Measurements from ENCODE around the gene SSBP2.
"Not testable (repeated sequence)": the region's sequence is repeated elsewhere in the genome, so short reads cannot be mapped to it uniquely, and the experiment has no call there.

Gene SSBP2

GRCh38 chr5:81601919-81602318, 149.0 kb downstream of the SSBP2 start:
- no peak for TF ChIP-seq CTCF (conservative IDR thresholded peaks at IDR 0.05; ENCODE audit: control insufficient read depth, insufficient read depth, low read depth, low read length)
- no peak overlapping the region for H3K4me3 ChIP-seq (ENCODE audit: control insufficient read depth, low read depth, low read length)
- DNase-seq (ENCODE audit: low read depth), result peak; percentile 15

- not testable (repeated sequence) for H3K4me3 ChIP-seq (ENCODE audit: control insufficient read depth, low read depth, low read length); DNase-seq (ENCODE audit: low read depth)
These were observed 158.8 kb downstream of the SSBP2 start for GRCh38 chr5:81592085-81592484.

GRCh38 chr5:81590498-81591384, 160.2 kb downstream of the SSBP2 start:
- TF ChIP-seq CTCF (conservative IDR thresholded peaks at IDR 0.05; ENCODE audit: control insufficient read depth, insufficient read depth, low read depth, low read length), result no peak

GRCh38 chr5:81579262-81579924, 171.5 kb downstream of the SSBP2 start:
- no peak overlapping the region for H3K4me3 ChIP-seq (ENCODE audit: control insufficient read depth, low read depth, low read length)
- peak; percentile 30 for DNase-seq (ENCODE audit: low read depth)
- no peak for TF ChIP-seq CTCF (conservative IDR thresholded peaks at IDR 0.05; ENCODE audit: control insufficient read depth, insufficient read depth, low read depth, low read length)

More at GRCh38 chr5:81590498-81591384, 160.2 kb downstream of the SSBP2 start:
- H3K4me3 ChIP-seq (ENCODE audit: control insufficient read depth, low read depth, low read length), result no peak overlapping the region
- DNase-seq (ENCODE audit: low read depth), result no peak

- no peak overlapping the region for H3K4me3 ChIP-seq (ENCODE audit: control insufficient read depth, low read depth, low read length)
- TF ChIP-seq CTCF (conservative IDR thresholded peaks at IDR 0.05; ENCODE audit: control insufficient read depth, insufficient read depth, low read depth, low read length), result no peak
- no peak for DNase-seq (ENCODE audit: low read depth)
These were observed 173.8 kb downstream of the SSBP2 start for GRCh38 chr5:81577091-81577490.

- no peak for DNase-seq (ENCODE audit: low read depth)
- no peak for TF ChIP-seq CTCF (conservative IDR thresholded peaks at IDR 0.05; ENCODE audit: control insufficient read depth, insufficient read depth, low read depth, low read length)
- H3K4me3 ChIP-seq (ENCODE audit: control insufficient read depth, low read depth, low read length), result no peak overlapping the region
These were observed 175.0 kb downstream of the SSBP2 start for GRCh38 chr5:81575924-81576323.

GRCh38 chr5:81572201-81572600, 178.7 kb downstream of the SSBP2 start:
- no peak for TF ChIP-seq CTCF (conservative IDR thresholded peaks at IDR 0.05; ENCODE audit: control insufficient read depth, insufficient read depth, low read depth, low read length)
- no peak overlapping the region for H3K4me3 ChIP-seq (ENCODE audit: control insufficient read depth, low read depth, low read length)
- peak; percentile 62 for DNase-seq (ENCODE audit: low read depth)
